GM12872 (cell line): ENCODE data around the gene SRXN1.

Source experiments
- TF ChIP-seq, protein P1 (sequence below): IDR thresholded peaks from 3 replicates; pipeline ENCODE4 v1.5.1; 2011; ENCODE audit warnings: low read depth, mild to moderate bottlenecking, low read length, moderate library complexity; ENCODE audit not compliant: insufficient read depth

The SRXN1 gene

GRCh38 chr20:694496-694895 is 41.5 kb upstream of the SRXN1 start:
- TF ChIP-seq, protein P1, sequence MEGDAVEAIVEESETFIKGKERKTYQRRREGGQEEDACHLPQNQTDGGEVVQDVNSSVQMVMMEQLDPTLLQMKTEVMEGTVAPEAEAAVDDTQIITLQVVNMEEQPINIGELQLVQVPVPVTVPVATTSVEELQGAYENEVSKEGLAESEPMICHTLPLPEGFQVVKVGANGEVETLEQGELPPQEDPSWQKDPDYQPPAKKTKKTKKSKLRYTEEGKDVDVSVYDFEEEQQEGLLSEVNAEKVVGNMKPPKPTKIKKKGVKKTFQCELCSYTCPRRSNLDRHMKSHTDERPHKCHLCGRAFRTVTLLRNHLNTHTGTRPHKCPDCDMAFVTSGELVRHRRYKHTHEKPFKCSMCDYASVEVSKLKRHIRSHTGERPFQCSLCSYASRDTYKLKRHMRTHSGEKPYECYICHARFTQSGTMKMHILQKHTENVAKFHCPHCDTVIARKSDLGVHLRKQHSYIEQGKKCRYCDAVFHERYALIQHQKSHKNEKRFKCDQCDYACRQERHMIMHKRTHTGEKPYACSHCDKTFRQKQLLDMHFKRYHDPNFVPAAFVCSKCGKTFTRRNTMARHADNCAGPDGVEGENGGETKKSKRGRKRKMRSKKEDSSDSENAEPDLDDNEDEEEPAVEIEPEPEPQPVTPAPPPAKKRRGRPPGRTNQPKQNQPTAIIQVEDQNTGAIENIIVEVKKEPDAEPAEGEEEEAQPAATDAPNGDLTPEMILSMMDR = no peak

- TF ChIP-seq, protein P1 = no peak
Observed at GRCh38 chr20:692044-692443, 39.0 kb upstream of the SRXN1 start.

DNA sequence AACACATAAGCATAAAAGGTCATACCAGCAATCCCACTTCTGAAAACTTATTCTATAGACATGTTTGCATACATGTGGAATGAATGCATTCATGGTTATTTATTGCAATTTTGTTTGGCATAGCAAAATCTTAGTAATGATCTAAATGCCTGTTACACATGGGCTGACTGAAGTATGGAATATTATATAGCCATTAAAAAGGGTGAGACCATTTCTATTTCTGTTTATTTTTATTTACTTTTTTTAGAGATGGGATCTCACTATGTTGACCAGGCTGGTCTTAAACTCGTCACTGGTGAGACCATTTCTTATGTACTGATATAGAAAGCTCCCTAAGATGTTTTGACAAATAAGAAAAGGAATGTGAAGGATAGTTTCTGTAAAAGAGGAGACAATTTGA is 36.9 kb upstream of the SRXN1 start:
- TF ChIP-seq, protein P1 = no peak

GRCh38 chr20:689348-689747 is 36.3 kb upstream of the SRXN1 start:
- TF ChIP-seq, protein P1 = no peak

DNA sequence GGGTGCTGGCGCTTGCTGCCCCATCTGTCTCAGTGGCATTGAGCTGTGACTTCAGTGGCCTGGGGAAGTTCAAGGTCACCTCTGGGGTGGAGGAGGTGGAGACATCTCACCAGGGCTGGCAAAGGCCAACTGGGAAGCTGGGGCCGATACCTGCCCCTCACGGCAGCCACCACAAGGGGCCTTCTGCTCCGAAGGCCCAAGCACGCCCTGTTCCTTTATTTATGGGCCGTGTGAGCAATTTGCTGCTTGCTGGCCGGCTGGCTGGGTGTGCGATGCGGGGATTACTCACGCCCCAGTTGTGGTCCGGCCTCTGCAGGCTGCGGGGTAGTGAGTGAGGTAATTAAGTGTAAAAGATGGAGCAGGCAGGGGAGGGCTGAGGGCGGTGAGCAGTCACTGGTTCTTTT is 35.8 kb upstream of the SRXN1 start:
- TF ChIP-seq, protein P1 = no peak

DNA sequence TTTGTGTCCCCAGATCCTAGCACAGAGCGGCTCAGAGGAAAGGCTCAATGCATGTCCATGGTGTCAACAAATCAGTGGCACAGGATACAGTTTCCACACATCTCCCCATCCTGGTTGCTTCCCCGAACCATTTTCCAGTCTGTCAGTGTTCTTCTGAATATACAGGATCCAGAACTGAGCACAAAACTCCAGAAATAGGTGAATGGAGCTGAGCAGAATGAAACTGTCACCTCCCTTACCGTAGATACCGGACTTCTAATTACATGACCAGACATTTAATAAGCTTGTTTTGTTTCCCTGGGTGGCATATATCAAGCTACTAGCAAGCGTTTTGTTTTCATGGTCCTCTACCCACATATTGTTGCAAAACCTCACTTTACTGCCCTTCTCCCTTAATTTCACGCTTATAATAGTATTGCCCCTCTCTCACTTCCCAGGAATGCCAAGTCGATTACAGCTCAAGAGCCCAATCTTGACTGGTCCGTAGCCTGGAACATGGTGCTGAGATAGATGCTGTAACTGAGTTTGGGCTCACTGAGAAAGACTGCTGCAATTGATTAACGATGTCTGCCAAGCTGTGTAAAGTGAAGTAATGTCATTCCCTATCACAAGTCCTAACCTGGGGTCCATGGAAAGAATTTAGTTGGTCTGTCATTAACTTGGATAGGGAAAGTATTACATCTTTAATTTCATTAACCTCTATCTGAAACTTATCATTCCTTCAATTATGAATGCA is 34.6 kb upstream of the SRXN1 start:
- TF ChIP-seq, protein P1 = no peak

DNA sequence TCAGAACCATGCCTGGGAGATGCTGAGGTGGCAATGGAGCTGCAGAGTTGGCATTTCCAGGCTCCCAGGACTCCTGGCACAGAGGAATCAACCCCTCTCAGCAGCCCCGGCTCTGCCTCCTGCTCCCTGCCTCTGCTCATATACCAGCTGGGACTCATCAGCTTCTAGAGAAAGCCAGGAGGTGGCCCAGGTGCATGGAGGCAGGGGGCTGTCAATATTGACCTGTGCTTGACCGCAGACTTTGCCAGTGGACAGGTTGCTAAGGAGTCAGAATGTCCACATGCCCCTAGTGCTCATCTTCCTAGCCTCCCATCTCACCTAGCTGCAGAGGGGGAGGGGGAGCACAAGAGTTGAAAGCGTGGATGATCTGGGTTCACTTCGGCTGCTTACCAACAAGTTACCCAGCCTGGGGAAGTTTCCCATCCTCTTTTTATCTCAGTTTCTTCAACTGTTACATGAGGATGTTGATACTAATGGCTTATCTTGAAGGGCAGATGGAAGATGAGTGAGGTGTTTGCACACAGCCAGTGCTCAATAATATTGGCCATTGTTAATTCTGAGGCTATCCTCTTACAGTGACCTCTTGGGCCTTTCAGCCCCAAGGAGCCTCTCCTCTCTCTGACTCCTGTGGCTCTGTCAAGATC is 31.8 kb upstream of the SRXN1 start:
- TF ChIP-seq, protein P1 = no peak
